HG03025 (cell line): Measurements from ENCODE around the gene NEDD1.

Experiments used
- ATAC-seq: cut with Tn5 transposase; IDR thresholded peaks from one replicate; pipeline ENCODE4 v1.9.1; 2021; ENCODE audit warnings: mild to moderate bottlenecking, moderate library complexity; ENCODE audit not compliant: unreplicated experiment, low FRiP score

NEDD1 gene

DNA sequence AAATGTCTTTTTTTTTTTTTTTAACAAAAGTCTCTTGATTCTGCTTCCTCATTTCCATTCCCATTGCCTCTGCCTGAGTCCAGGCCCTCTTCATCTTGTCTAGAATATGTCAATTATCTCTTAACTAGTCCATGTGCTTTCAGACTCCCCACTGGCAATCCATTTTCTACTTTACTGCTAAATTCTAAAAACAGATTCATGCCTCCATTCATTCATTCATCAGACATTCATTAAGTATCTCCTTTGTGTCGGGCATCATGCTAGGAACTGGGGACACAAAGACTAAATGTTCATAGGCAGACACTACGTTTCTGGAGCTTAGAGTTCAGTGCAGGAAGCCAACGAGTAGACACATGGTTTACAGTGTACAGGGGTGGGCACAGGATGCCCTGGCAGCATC, 9.6 kb upstream of the NEDD1 start:
- no peak for ATAC-seq

- no peak for ATAC-seq
Observed at GRCh38 chr12:96901175-96901574, 5.9 kb upstream of the NEDD1 start.

DNA sequence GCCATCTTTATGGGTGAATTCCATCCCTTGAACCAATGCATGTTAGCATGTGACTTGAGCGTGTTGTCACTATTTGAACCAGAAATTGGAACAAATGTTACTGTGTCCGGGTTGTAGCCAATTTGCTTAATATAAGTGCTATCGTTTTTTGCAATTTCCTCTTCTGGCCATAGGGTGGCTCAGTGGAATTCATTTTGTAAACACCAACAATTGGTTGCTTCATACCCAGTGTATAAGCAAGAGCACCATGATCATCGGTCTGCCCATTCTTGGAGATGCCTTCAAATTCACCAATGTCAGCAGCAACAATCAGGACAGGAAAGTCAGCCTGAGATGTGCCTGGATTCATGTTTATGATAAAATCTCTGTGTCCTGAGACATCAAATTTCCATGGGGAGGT, 5.0 kb upstream of the NEDD1 start:
- no peak for ATAC-seq

- ATAC-seq = no peak
Observed at GRCh38 chr12:96906498-96906848, 584 bp upstream of the NEDD1 start.

- ATAC-seq = peak; percentile 38
Observed at GRCh38 chr12:96907671-96908422, 790 bp downstream of the NEDD1 start.

DNA sequence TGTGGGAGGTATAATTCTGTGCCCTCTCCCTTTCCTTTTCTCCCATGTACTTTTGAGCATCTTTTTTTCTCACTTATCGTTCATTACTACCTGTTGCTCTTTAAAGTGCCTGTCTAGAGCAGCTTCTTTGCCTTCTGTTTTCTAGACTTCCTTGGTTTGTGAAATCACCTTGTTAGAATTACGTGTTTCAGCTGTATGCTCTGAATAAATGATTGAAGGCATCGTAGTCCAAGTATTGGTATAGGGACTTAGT, 1.3 kb downstream of the NEDD1 start:
- no peak for ATAC-seq

DNA sequence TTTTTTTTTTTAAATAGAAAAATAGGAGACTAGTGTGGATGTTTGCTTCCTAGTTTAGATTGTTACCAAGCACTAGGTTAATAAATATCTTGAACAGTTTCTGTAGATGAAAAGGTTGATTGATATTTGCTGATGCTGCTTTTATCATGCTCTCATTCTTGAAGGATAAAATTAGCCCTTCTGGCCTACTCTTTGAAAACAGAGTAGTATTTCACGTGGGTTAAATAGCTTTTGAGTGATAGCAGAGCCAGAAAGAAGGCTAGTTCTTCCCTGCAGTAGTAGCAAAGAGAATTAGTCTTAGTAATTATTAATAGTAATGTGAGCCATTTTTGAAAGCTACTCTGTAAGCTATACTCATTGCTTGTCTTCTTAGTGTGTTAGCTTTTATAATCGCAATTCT, 5.2 kb downstream of the NEDD1 start:
- no peak for ATAC-seq

- ATAC-seq = no peak
Observed at GRCh38 chr12:96912943-96913342, 5.9 kb downstream of the NEDD1 start.

DNA sequence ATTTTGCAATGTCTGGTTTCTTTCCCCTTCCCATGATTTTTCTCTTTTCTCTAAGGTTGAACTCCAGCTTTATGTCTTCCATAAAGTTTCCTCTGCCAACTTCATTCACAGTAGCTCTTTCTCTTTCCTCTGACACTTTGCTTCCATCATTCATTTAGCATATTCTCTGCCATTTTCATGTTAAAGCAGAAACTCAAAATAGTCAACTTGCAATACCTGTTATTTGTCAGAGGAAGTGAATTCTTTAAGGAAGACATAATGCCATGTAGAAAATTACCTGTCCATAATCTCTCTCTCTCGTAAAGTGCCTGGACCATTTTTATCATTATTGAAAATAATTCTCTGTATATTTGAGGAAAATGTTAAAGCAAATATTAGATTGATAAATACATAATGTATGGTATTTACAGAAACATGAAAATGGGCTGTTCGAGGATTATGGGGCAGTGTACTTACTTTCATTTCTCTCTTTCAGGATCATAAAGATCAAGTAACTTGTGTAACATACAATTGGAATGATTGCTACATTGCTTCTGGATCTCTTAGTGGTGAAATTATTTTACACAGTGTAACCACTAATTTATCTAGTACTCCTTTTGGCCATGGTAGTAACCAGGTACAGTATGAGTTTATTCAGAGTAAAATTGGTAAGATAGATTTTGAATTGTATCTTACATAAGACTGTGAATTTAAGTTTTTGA, 12.6 kb downstream of the NEDD1 start:
- no peak for ATAC-seq

DNA sequence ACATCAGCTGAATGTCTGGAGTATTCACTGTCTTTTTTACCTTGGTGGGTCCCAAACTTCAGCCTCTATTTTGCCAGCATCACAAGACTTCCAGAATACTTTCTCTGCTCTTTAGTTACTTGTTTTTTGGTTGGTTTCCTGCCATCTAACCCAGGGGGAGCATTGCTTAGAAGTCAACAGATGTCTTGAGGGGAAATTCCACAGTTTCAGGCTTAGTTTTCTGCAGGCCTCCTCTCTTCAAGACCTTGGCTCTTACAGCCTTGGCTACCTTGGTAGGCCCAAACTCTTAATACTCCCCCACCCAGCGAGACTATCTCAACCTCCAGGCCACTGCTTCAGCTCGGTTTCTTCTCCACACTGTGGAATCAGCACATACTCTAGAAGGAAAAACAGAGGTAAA, 41.7 kb downstream of the NEDD1 start:
- no peak for ATAC-seq

- ATAC-seq = no peak
Observed at GRCh38 chr12:96979532-96979931, 72.5 kb downstream of the NEDD1 start.

GRCh38 chr12:96980991-96981414, 73.9 kb downstream of the NEDD1 start:
- no peak for ATAC-seq

DNA sequence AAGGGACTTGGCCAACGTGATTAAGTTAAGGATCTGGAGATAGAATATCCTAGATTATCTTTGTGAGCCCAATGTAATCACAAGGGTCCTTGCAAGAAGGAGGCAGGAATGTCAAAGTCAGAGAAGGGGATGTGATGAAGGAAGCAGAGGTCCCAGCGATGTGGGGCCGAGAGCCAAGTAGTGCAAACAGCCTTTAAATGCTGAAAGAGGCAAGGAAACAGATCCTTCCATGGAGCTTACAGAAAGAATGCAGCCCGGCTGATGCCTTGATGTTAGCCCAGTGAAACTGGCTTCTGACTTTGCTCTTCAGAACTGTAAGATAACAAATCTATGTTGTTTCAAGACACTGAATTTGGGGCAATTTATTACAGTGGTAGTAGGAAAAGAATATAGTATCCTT, 74.9 kb downstream of the NEDD1 start:
- ATAC-seq = no peak

GRCh38 chr12:96982671-96983070, 75.6 kb downstream of the NEDD1 start:
- ATAC-seq = no peak

GRCh38 chr12:96985515-96986362, 78.7 kb downstream of the NEDD1 start:
- ATAC-seq = peak; percentile 75

DNA sequence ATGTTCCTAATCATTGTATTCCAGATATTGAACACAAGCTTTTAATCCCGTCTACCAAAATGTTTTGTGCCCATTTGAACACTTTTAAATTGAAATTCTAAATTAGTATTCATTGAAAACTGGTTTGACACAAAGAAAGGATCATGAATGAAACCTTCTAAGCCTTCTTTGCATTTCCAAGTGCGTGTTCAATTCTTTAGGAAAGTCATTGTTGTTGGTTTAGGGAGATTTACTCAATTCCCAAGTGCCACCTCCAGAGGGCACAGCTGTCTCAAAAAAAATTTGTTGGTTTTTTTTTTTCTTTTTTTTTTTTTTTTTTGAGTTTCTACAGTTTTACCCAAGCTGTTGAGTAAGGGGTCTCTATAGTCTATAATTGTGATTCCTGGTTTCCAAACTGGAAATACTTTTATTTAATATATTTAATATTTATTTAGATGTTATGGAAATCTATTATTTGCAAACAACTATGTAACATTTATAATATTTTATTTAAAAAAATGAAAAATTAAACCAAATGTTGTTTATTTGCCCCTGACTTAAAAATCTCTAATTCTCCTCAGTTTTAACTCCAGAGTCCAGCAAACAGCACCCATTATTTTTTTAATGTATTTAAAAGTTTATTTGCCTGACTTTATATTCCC, 79.9 kb downstream of the NEDD1 start:
- no peak for ATAC-seq

DNA sequence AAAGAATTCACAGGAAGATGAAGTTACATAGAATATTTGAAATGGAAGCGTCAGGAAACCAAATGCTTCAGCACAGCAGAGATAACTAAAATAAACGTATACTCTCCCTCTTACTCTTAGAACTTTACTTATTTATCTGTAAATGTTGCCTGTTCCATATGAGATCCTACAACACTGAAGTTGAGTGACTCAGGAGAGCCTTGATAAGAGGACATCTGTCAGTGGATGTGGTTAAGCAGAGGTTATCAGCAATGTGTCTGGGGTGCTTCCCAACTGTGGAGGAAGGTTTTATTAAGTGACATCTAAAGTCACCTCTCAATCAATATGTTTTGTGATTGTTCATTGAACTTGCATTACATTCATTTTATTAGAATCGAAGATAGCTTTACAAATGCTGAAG, 81.9 kb downstream of the NEDD1 start:
- ATAC-seq = no peak

- ATAC-seq = no peak
Observed at GRCh38 chr12:96989916-96990315, 82.9 kb downstream of the NEDD1 start.

DNA sequence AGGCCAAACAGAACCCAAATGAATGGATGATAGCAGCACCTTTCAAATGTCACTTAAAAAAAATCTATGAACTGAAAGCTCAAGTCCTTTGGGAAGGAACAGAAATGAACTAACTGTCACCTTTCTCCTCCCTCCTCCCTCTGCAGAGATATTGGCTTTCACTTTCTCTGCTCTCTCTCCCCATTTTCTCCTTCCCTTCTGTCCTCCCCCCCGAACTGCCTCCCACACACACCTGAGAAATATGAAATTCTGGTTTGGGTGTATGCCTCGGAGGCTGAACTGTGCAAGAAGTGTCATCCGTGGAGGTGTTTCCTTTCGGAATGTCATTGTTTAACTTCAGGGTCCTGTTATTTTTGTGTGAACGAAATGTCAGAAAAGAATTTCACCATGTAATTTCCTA, 87.8 kb downstream of the NEDD1 start:
- ATAC-seq = no peak

DNA sequence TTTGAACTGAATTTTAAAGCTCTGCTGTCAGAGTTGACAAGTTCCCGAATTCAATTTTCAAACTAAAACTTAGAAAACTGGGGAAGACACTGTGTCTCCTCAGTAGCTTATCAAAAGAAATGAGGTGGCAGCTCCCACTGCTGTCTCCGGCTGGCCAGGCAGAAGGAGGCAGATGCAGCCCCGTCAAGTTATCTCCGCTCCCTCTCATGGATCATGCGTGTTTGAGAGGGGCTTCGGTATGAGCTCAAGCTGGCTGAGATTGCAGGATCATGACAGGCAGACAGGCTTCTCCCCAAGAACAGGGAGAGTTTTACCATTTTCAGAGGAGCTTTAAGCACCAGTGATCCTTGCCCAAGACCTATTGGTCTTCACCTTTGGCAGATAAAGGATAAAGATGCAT, 88.8 kb downstream of the NEDD1 start:
- no peak for ATAC-seq

DNA sequence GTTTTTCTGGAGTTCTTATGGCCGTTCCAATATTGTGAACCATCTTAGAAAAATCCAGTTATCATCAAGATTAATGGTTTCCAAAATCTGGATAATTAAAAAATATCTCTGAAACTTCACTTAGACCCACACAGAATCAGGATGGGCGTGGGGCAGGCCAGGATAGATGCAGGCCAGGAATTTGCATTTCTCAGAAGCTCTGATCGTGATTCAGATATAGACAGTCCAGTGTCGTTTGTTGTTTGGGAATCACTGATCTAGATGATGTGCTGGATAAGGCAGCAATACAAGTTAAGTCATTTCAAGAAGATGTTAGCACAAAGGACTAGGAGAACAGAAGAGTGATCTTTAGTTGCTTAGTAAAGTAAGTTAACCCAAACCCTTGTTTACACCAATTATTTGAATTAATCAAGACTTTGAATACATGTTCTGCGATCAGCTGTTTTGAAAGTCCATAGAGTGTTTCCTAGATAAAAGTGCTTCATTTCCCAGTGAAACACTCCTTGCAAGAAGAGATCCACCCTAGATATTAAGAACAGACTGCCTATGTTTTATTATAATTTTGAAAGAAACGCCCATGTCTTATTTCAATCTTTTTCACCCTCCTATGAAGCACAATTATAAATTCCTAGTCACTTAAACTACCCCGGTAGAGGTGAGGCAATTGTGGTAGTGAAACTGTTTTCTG, 90.9 kb downstream of the NEDD1 start:
- no peak for ATAC-seq
